GM18907 (cell line): ENCODE data around the gene MRPL34.

Source experiments
- ATAC-seq: cut with Tn5 transposase; IDR thresholded peaks from one replicate; pipeline ENCODE4 v1.9.1; 2021; ENCODE audit warnings: mild to moderate bottlenecking, moderate library complexity; ENCODE audit not compliant: unreplicated experiment

MRPL34 gene

DNA sequence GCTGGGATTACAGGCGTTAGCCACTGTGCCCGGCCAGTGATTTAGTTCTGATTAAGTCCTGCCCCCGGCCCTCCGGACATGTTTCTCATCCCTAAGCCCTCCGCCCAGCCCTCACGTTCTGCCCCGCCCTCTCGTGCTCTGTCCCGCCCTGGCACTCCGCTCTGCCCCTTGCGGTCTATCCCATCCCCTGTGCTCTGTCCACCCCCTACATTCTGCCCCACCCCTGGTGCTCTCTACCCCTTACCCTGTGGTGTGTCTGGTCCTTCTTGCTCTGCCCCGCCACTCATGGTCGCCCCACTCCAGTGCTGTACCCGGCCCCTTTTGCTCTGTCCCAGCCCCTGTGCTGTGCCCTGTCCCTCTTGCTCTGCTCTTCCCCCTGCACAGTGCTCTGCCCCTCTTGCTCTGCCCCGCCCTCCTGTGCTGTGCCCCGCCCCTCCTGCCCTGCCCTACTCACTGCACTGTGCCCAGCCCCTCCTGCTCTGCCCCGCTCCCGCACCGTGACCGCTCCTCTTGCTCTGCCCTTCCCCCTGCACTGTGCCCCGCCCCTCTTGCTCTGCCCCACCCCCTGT lies 34.7 kb downstream of the MRPL34 start:
- ATAC-seq: no peak

DNA sequence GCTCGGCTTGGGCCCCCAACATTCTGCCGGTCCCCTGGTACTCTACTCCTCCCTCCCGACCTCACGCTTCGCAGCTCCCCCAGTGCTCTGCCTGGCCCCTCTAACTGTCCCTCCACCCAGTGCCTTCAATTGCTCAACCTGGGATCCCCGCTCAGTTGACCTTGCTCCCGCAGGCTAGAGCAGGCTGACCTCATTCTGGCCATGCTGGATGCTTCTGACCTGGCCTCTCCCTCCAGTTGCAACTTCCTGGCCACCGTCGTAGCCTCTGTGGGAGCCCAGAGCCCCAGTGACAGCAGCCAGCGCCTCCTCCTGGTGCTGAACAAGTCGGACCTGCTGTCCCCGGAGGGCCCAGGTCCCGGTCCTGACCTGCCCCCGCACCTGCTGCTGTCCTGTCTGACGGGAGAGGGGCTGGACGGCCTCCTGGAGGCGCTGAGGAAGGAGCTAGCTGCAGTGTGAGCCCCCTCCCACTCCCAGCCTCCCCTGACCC lies 35.2 kb downstream of the MRPL34 start:
- no peak for ATAC-seq

DNA sequence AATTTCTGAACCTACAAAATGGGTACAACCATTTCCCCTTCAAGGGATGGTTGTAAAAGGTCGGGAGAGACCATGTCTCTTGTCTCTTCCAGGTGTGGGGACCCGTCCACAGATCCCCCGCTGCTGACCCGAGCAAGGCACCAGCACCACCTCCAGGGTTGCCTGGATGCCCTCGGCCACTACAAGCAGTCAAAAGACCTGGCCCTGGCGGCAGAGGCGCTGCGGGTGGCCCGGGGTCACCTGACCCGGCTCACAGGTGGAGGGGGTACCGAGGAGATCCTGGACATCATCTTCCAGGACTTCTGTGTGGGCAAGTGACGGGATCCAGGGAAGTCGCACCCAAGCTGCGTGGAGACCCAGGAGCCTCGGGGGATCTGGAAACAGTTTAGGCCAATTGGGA lies 35.7 kb downstream of the MRPL34 start:
- no peak for ATAC-seq

DNA sequence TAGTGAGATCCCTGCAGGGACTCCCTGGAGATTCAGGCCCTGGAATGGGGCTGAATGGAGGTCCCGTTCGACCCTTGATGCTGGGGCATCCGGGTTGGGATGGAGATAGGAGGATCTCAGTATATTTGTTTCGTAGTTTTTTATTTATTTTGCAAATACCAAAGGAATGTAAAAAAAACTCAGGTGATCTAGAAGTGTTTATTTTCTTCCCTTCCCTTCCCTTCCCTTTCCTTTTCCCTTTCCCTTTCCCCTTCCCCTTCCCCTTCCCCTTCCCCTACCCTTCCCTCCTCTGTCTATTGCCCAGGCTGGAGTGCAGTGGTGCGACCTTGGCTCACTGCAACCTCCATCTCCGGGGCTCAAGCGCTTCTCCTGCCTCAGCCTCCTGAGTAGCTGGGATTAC lies 36.2 kb downstream of the MRPL34 start:
- no peak for ATAC-seq

DNA sequence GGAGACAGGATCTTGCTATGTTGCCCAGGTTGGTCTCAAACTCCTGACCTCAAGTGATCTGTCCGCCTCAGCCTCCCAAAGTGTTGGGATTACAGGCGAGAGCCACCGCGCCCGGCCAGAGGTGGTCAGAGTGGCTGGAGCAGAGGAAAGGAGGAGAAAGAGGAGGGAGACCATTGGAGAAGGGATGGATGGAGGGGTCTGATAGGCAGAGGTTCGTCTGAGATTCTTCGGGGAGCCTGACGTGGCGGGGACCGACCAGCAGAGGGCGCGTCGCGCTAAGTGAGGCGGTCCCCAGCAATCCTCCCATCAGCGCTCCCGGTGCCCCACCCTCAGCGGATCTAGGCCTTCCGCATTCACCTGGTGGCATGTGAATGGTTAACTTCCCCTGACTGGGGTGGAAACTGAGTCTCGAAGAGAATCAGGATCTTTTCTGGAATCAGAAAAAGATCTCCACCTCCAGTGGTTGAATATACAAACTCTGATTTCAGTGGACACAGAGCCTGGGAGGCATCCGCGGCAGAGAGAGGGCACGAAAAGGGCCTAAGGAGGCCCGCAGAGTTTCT lies 40.5 kb downstream of the MRPL34 start:
- ATAC-seq: no peak

DNA sequence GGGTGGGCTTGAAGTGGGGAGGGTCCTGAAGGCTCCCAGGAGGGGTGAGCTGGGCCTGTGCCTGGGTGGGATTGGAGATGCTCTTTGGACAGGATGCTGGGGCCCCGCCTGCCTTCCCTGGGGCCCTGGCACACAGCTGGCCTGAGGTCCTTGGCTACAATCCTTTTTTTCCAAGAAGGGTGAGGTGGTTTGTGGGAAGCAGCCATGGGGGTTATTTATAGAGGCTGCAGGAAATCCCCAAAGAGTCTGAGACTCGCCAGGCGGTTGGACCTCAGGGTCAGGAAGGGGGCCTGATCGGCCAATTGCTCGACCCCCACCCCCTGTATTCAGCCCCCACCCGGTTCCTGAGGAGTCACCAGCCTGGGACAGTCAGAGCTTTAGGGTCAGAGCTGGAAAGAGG lies 41.7 kb downstream of the MRPL34 start:
- ATAC-seq: no peak

DNA sequence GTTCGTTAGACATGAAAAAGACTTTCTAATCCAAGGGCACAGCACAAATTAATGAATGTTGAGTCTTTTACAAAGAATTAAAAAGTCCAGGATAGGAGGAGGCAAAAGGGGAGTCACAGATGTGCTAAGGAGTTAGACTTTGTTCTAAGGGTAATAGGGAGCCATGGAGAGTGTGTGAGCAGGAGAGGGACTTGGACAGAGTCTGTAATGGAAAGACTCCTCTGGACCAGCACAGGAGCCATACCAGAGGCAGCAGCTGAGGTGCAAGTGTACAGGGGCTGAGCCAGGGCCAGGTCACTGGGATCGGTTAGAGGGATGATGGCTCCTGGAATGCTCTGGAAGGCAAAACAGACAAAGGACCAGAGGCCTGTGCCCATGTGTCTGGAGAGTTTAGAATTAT lies 42.2 kb downstream of the MRPL34 start:
- no peak for ATAC-seq

DNA sequence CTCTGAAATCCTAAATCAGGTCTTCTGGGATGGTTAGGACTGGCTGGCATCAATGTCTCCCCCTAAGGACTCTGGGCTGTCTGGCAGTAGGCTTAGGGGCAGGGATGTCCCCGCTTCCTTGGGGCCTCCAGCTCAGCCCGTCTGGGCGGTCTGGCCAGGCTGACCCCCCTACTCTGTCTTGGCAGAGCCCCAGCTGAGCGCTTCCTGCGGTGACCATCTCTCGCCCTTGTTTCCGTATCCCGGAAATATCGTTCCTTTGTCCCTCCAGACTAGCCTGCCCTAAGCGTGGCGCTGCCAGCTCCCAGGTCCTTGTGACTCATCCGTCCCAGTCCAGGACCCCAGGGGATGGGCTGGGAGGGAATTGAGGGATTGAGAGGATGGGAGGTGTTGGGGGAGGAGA lies 43.0 kb downstream of the MRPL34 start:
- ATAC-seq: no peak

DNA sequence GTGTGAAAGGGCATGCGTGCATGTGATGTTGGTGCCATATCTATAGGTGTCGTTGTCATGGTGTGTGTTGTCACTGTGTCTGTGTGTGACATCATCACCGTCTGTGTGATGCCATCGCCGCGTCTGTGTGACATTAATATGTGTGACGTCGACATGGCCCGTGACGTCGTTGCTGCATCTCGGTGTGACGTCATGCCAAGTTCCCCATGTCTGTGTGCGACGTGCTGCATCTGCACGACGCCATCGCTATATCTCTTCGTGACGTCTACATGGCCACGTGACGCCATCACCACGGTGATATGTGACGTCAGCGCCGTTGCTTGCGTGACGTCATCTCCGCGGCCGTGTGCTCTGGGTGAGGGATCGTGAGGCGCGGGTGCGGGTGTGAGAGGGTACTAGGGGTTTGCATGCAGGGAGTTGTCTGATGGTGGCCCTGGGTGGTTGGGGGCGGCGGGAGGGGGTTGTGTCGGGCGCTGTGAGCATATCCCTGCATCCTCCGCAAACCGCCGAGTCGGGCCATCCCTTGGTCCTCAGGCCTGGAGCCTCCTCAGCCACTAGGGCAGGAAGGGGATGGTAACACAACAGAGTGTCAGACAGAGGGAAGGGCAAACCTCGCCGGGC lies 46.3 kb downstream of the MRPL34 start:
- ATAC-seq: no peak

DNA sequence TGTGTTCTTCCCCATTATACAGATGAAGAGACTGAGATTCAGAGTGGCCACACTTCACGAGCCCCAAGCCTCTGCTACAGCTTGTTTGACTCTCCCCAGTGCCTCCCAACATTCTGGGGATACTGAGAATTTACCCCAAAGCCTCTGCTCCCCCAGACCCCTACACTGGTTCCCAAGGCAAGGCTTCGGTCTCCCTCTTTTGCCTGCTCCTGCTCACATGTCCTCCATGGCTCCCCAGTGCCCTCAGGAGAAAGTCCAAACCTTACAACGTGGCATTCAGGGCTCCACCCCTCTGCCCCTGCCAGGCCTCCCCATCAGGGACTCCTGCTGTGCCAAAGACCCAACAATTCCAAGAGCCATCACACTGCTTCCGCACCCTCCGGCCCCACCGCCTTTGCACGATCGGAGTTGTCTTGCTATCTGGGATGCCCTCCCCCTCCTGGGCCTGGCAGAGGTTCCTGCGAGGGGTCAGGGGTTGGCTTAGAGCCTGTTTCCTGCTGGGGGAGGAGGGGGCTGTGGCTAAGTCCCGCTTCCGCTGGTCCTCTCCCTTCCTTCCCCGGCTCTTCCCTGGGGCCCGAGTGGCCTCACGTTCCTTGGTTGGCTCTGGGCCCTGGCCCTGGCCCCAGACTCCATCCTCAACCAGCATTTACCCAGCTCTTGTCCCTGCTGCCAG lies 47.1 kb downstream of the MRPL34 start:
- ATAC-seq: no peak

DNA sequence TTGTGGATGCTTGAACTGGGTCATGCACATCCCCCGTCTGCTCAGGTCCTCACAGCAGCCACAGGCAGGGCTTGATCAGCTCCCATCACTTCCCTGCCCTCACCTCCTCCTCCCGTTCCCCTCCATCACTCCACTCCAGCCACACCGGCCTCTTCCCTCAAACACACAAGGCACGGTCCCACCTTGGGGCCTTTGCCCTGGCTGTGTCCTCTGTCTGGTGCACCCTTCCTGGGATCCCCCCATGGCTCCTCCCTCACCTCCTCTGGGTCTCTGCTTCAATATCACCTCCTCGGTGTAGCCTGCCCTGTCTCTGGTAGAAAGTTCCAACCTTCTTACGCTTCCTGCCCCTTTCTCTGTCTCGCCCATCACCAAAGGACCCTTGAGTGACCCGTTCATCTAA lies 47.7 kb downstream of the MRPL34 start:
- ATAC-seq: no peak
